Common myeloid progenitor, CD34-positive (primary cell): ENCODE measurements around the gene ATXN1.
A peak's percentile ranks its signal among the peaks of the same experiment; 100 is the strongest.
"Not testable (repeated sequence)": the region's sequence is repeated elsewhere in the genome, so short reads cannot be mapped to it uniquely, and the experiment has no call there.

ENCODE experiments used
- CTCF ChIA-PET: fragments of 350-600 bp; sonication (Branson Sonifier 250); formaldehyde crosslinking; loops from one replicate; lab custom pipeline; 2021; ENCODE audit warnings: antibody characterized with exemption; lab: Charles Lee
- POLR2A ChIA-PET: fragments of 350-600 bp; sonication (Branson Sonifier 250); formaldehyde crosslinking; loops from one replicate; lab custom pipeline; 2021; ENCODE audit warnings: antibody characterized with exemption; lab: Charles Lee
- DNase-seq, 3 donors: peaks; one replicate each; pipeline versions ENCODE4 v3.0.0 to v3.0.0-alpha.2; 2013
- H3K27ac ChIP-seq, 2 experiments: 1 replicate in 1 of 2; 2 replicates in 1 of 2; pipeline ENCODE4 v1.7.0; 2013; ENCODE audit warnings: inconsistent platforms in 2 of 2, low read length in 2 of 2, mild to moderate bottlenecking in 2 of 2, low read depth in 1 of 2, moderate library complexity in 1 of 2; ENCODE audit not compliant: severe bottlenecking in 2 of 2, insufficient read depth in 1 of 2, poor library complexity in 1 of 2
- H3K27me3 ChIP-seq, 5 experiments: replicated peaks in 2 of 5; 1 replicate in 3 of 5; 2 replicates in 2 of 5; pipeline versions ENCODE4 v1.6.1 to v1.7.0; 2013; ENCODE audit warnings: low read length in 4 of 5, mild to moderate bottlenecking in 2 of 5, moderate library complexity in 2 of 5, inconsistent platforms in 1 of 5; ENCODE audit not compliant: insufficient read depth in 5 of 5, control insufficient read depth in 4 of 5
- H3K36me3 ChIP-seq, 4 experiments: 1 replicate in 2 of 4; 2 replicates in 2 of 4; pipeline versions ENCODE4 v1.6.1 to v1.7.0; 2013; ENCODE audit warnings: low read length in 3 of 4, control low read depth in 1 of 4, mild to moderate bottlenecking in 1 of 4; ENCODE audit not compliant: control insufficient read depth in 4 of 4, insufficient read depth in 4 of 4
- H3K4me1 ChIP-seq, 4 experiments: 1 replicate in 3 of 4; 2 replicates in 1 of 4; pipeline versions ENCODE4 v1.6.1 to v1.7.1; 2013; ENCODE audit warnings: low read length in 3 of 4, mild to moderate bottlenecking in 3 of 4, control low read depth in 1 of 4, inconsistent platforms in 1 of 4, moderate library complexity in 1 of 4; ENCODE audit not compliant: control insufficient read depth in 4 of 4, insufficient read depth in 4 of 4; ENCODE audit errors: control extremely low read depth in 1 of 4
- H3K4me3 ChIP-seq, 7 experiments: 1 replicate in 4 of 7; 2 replicates in 3 of 7; pipeline versions ENCODE4 v1.5.1 to v1.7.0; 2013; ENCODE audit warnings: mild to moderate bottlenecking in 7 of 7, low read length in 6 of 7, moderate library complexity in 6 of 7, inconsistent platforms in 2 of 7, low read depth in 2 of 7, control low read depth in 1 of 7; ENCODE audit not compliant: insufficient read depth in 4 of 7, control insufficient read depth in 1 of 7; ENCODE audit errors: extremely low read depth in 1 of 7
- H3K9me3 ChIP-seq, 5 experiments: 1 replicate in 4 of 5; 2 replicates in 1 of 5; pipeline versions ENCODE4 v1.6.1 to v1.7.1; 2013; ENCODE audit warnings: low read length in 4 of 5, mild to moderate bottlenecking in 2 of 5, inconsistent platforms in 1 of 5, low read depth in 1 of 5, moderate library complexity in 1 of 5; ENCODE audit not compliant: control insufficient read depth in 4 of 5, insufficient read depth in 2 of 5; ENCODE audit errors: control extremely low read depth in 1 of 5
- WGBS: methylation state at CpG from one replicate; pipeline ENCODE4 v1.1.5; 2013; ENCODE audit not compliant: insufficient coverage; 5-methylcytosine and 5-hydroxymethylcytosine counted together

ATXN1 gene

DNA sequence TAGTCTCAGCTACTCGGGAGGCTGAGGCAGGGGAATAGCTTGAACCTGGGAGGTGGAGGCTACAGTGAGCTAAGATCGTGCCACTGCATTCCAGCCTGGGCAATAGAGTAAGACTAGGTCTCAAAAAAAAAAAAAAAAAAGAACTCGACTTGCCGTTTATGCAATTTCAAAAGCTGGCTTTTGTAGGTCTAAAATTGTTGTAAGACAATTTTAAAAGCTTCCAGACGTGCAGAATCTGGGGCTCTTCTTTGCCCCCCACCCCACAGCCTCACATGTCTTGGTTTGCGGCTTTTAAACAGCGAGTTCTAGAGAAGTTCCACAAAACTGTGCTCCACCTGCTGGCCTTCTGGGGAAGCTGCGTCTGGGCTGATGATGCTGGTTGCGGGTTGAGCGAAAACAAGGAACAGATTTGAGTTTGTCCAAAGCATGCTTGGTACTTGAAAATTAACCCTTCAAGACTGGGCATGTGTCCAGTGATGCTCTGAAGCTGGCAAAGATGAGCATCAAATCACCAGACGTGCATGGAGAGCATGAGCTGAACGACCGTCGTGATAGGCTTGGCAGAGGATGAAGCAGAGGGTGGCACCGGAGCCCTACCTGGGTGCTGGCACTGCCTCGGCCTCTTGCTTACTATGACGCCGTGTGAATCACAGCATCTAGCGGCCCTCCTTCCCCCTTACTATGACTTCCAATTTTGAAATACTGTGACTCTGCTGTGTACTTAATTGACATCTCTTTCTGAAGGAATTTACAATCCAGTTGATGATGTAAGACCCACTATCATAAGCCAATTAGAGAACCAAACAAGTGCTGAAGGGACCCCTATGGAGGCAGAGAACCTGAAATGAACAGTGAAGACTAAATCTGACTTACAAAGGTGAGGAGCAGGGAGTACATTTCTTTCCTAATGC, 351.5 kb downstream of the ATXN1 start:
- Histone ChIP-seq H3K4me3 (no peak overlapping the region), H3K27ac (no peak overlapping the region), H3K4me1 (peaks cover 0 to 12% (median 4%) of the 10 kb centered on the region in 4 experiments), H3K27me3 (no peaks in the 10 kb centered on the region), H3K36me3 (no peaks in the 10 kb centered on the region), H3K9me3 (no peaks in the 10 kb centered on the region)
- POLR2A ChIA-PET: interaction anchor here (0.6 kb wide), 2 partner anchors 8 to 361 kb away, joined by 3 to 7 read pairs; no protein-coding TSS in a partner anchor
- DNase-seq: peak; percentile 55 to 88 (median 86)
- WGBS: 68% methylated on average over 16 of the region's 19 CpGs
- CTCF ChIA-PET: interaction anchor here (0.6 to 5.1 kb wide), 17 partner anchors 9 to 1169 kb away, joined by 3 to 36 read pairs (median 3); no protein-coding TSS in a partner anchor

GRCh38 chr6:16408766-16409165, 352.5 kb downstream of the ATXN1 start:
- H3K4me1 ChIP-seq: peaks cover 0 to 12% (median 4%) of the 10 kb centered on the region in 4 experiments
- no peaks in the 10 kb centered on the region for H3K27me3 ChIP-seq
- 100% methylated on average over 3 of the region's 3 CpGs for WGBS
- no peaks in the 10 kb centered on the region for H3K9me3 ChIP-seq
- no peaks in the 10 kb centered on the region for H3K36me3 ChIP-seq
- ChIA-PET CTCF (interaction anchor here (0.6 to 5.1 kb wide), 6 partner anchors 9 to 1170 kb away, joined by 3 to 36 read pairs (median 6); no protein-coding TSS in a partner anchor), POLR2A (interaction anchor here (0.6 kb wide), 1 partner anchor 188 kb away, joined by 3 read pairs; no protein-coding TSS in a partner anchor)
- no peak for DNase-seq
- H3K27ac ChIP-seq: no peak overlapping the region
- no peak overlapping the region for H3K4me3 ChIP-seq

- ChIA-PET POLR2A (no interaction called here), CTCF (interaction anchor here (0.9 to 2.2 kb wide), 3 partner anchors 36 to 357 kb away, joined by 3 to 15 read pairs (median 5); no protein-coding TSS in a partner anchor)
- H3K27ac ChIP-seq: no peak overlapping the region
- no peaks in the 10 kb centered on the region for H3K27me3 ChIP-seq
- H3K4me1 ChIP-seq: peaks cover 3 to 14% (median 6%) of the 10 kb centered on the region in 4 experiments
- H3K4me3 ChIP-seq: no peak overlapping the region
- no peaks in the 10 kb centered on the region for H3K36me3 ChIP-seq
- DNase-seq: peak in 2 of 3 donors; percentile 7 to 24
- H3K9me3 ChIP-seq: no peaks in the 10 kb centered on the region
- WGBS: 75% methylated on average over 1 of the region's 2 CpGs
Observed at GRCh38 chr6:16406966-16407365, 354.3 kb downstream of the ATXN1 start.

DNA sequence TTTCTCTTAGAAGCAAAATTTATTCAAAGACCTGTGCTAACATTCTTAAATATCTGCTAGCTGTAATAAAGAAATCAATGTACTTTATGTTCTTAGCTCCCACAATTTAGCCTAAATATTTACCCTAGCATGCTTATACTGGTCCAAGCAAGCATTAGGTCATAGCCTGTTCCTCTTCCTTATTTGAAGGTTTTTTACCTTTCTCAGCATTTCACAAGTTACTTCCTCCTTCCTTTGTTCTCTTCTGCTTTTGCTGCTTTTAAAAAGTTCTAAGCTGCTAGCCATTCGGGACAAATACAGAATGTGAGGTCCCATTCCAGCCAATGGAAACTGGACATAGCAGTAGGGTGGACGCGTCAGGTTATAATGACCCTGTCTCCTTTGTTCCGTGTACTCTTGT, 354.7 kb downstream of the ATXN1 start:
- H3K27me3 ChIP-seq, H3K36me3 ChIP-seq, H3K27ac ChIP-seq, H3K4me3 ChIP-seq, POLR2A ChIA-PET, H3K9me3 ChIP-seq: not testable (repeated sequence)
- DNase-seq: peak in 2 of 3 donors; percentile 44 to 66
- CTCF ChIA-PET: interaction anchor here (0.6 to 2.2 kb wide), 4 partner anchors 26 to 680 kb away, joined by 3 to 15 read pairs (median 4); no protein-coding TSS in a partner anchor
- H3K4me1 ChIP-seq: peaks cover 3 to 14% (median 6%) of the 10 kb centered on the region in 4 experiments
- WGBS: 67% methylated on average over 3 of the region's 4 CpGs

DNA sequence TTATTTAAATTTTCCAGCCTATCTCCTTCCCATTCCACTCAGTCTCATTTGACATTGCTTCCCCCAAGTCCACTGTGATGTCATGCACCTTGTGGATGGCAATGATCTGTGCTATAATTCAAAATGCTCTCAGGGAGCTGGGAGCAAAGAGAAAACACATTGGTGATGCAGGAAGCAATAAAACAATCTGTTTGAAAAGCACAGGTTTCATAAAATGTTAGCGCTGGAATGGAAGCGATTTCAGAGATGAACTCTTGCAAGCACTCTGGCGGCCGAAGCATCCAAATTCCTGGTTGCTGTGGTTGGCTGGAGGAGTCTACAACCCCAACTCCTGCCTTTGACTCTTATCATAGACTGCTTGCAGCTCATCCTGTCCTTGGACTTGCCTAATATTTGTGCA, 355.9 kb downstream of the ATXN1 start:
- peaks cover 3 to 14% (median 6%) of the 10 kb centered on the region in 4 experiments for H3K4me1 ChIP-seq
- 100% methylated on average over 4 of the region's 4 CpGs for WGBS
- CTCF ChIA-PET: interaction anchor here (1.5 kb wide), 1 partner anchor 681 kb away, joined by 3 read pairs; no protein-coding TSS in a partner anchor

DNA sequence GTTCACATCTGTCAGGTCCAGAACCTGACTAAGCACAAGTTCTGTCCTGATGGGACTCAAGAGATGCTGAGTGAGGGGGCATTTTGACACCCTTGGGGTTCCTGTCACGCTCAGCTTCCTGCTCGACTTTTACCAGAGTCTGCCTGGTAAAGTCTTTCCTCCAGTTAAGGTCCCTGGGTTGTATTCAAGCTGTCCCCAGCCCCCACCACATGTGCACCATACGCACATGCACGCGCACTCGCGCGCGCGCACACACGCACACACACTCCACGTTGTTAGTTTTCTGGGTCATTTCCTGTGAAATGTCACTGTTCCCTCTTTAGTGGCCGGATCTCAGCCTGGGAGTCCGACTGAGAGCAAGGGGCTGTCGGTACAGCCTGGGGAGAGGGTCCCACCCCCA, 356.8 kb downstream of the ATXN1 start:
- Histone ChIP-seq H3K36me3 (no peaks in the 10 kb centered on the region), H3K4me1 (peaks cover 3 to 14% (median 6%) of the 10 kb centered on the region in 4 experiments), H3K27me3 (no peaks in the 10 kb centered on the region), H3K4me3 (no peak overlapping the region), H3K9me3 (no peaks in the 10 kb centered on the region), H3K27ac (no peak overlapping the region)
- WGBS: 93% methylated on average over 13 of the region's 15 CpGs
- ChIA-PET POLR2A (no interaction called here), CTCF (interaction anchor here (2.6 kb wide), 1 partner anchor 72 kb away, joined by 12 read pairs; no protein-coding TSS in a partner anchor)
- peak in 2 of 3 donors; percentile 3 to 8 for DNase-seq

More for the DNA sequence above, 355.9 kb downstream of the ATXN1 start:
- Histone ChIP-seq H3K9me3 (no peaks in the 10 kb centered on the region), H3K27ac (no peak overlapping the region), H3K36me3 (no peaks in the 10 kb centered on the region), H3K4me3 (no peak overlapping the region), H3K27me3 (no peaks in the 10 kb centered on the region)
- no peak for DNase-seq
- POLR2A ChIA-PET: interaction anchor here (0.6 kb wide), 1 partner anchor 9 kb away, joined by 4 read pairs; no protein-coding TSS in a partner anchor
